SK-N-SH treated with all-trans-retinoic acid at 6 μM for 48 hours (cell line): ENCODE results near the gene GINS3.
A peak's percentile ranks its signal among the peaks of the same experiment; 100 is the strongest.

Experiments used
- ATAC-seq: fragments of 200-7000 bp; cut with Tn5 transposase; 3 replicates; pipeline ENCODE4 v1.9.1; 2020; ENCODE audit warnings: mild to moderate bottlenecking, moderate library complexity
- ARNTL ChIP-seq: fragments of 450-650 bp; formaldehyde crosslinking; IDR thresholded peaks from 2 replicates; pipeline ENCODE4 v1.5.0; 2020; ENCODE audit warnings: low read depth, mild to moderate bottlenecking, moderate library complexity, borderline replicate concordance
- BACH2 ChIP-seq: fragments of 250-450 bp; sonication (Bioruptor Pico); IDR thresholded peaks from 2 replicates; pipeline ENCODE4 v1.9.0; 2021; ENCODE audit warnings: mild to moderate bottlenecking, borderline replicate concordance
- CSDC2 ChIP-seq: fragments of 250-450 bp; sonication (Bioruptor Pico); IDR thresholded peaks from 2 replicates; pipeline ENCODE4 v1.5.0; 2020; ENCODE audit warnings: mild to moderate bottlenecking, moderate library complexity
- CSRNP3 ChIP-seq: fragments of 250-450 bp; sonication (Bioruptor Pico); IDR thresholded peaks from 2 replicates; pipeline ENCODE4 v1.5.1; 2021; ENCODE audit warnings: mild to moderate bottlenecking, moderate library complexity
- ESRRG ChIP-seq: fragments of 250-450 bp; sonication (Bioruptor Pico); IDR thresholded peaks from 2 replicates; pipeline ENCODE4 v1.6.1; 2021; ENCODE audit warnings: mild to moderate bottlenecking
- ISL1 ChIP-seq: fragments of 250-450 bp; sonication (Bioruptor Pico); IDR thresholded peaks from 2 replicates; pipeline ENCODE4 v2.1.2; 2022; ENCODE audit warnings: mild to moderate bottlenecking, moderate library complexity
- OSR1 ChIP-seq: fragments of 250-450 bp; sonication (Bioruptor Pico); IDR thresholded peaks from 2 replicates; pipeline ENCODE4 v1.8.0; 2022; ENCODE audit warnings: moderate library complexity, mild to moderate bottlenecking, inconsistent platforms
- PATZ1 ChIP-seq: fragments of 250-450 bp; sonication (Bioruptor Pico); IDR thresholded peaks from 2 replicates; pipeline ENCODE4 v1.8.0; 2020; ENCODE audit warnings: mild to moderate bottlenecking, moderate library complexity, borderline replicate concordance
- POU6F1 ChIP-seq: fragments of 250-450 bp; sonication (Bioruptor Pico); IDR thresholded peaks from 2 replicates; pipeline ENCODE4 v1.8.0; 2021; ENCODE audit warnings: low read depth, mild to moderate bottlenecking, moderate library complexity, borderline replicate concordance
- PPARA ChIP-seq: fragments of 250-450 bp; sonication (Bioruptor Pico); IDR thresholded peaks from 2 replicates; pipeline ENCODE4 v1.5.0; 2020; ENCODE audit warnings: mild to moderate bottlenecking, borderline replicate concordance
- RARB ChIP-seq: fragments of 250-450 bp; sonication (Bioruptor Pico); IDR thresholded peaks from 2 replicates; pipeline ENCODE4 v1.8.0; 2021; ENCODE audit warnings: mild to moderate bottlenecking, moderate library complexity
- SNAI2 ChIP-seq: fragments of 250-450 bp; sonication (Bioruptor Pico); IDR thresholded peaks from 2 replicates; pipeline ENCODE4 v1.5.0; 2020; ENCODE audit warnings: mild to moderate bottlenecking, moderate library complexity
- TCF4 ChIP-seq: fragments of 250-450 bp; sonication (Bioruptor Pico); IDR thresholded peaks from 2 replicates; pipeline ENCODE4 v1.8.0; 2021; ENCODE audit warnings: mild to moderate bottlenecking, moderate library complexity, borderline replicate concordance
- TOX ChIP-seq: fragments of 250-450 bp; sonication (Bioruptor Pico); IDR thresholded peaks from 2 replicates; pipeline ENCODE4 v1.8.0; 2021; ENCODE audit warnings: mild to moderate bottlenecking, moderate library complexity, borderline replicate concordance
- ZC3H10 ChIP-seq: fragments of 250-450 bp; sonication (Bioruptor Pico); IDR thresholded peaks from 2 replicates; pipeline ENCODE4 v1.5.1; 2021; ENCODE audit warnings: mild to moderate bottlenecking, moderate library complexity
- ZFP3 ChIP-seq: fragments of 250-450 bp; sonication (Bioruptor Pico); IDR thresholded peaks from 2 replicates; pipeline ENCODE4 v1.5.0; 2020; ENCODE audit warnings: mild to moderate bottlenecking, moderate library complexity
- ZFP30 ChIP-seq: fragments of 450-650 bp; formaldehyde crosslinking; IDR thresholded peaks from 2 replicates; pipeline ENCODE4 v1.5.0; 2022; ENCODE audit warnings: mild to moderate bottlenecking, moderate library complexity
- ZNF565 ChIP-seq: fragments of 450-650 bp; formaldehyde crosslinking; conservative IDR thresholded peaks from 2 replicates; pipeline ENCODE4 v1.5.0; 2020; ENCODE audit warnings: low read depth, mild to moderate bottlenecking, moderate library complexity
- ZNF70 ChIP-seq: fragments of 450-650 bp; formaldehyde crosslinking; IDR thresholded peaks from 2 replicates; pipeline ENCODE4 v1.5.0; 2020; ENCODE audit warnings: mild to moderate bottlenecking, moderate library complexity
- ZNF8 ChIP-seq: fragments of 450-650 bp; formaldehyde crosslinking; IDR thresholded peaks from 2 replicates; pipeline ENCODE4 v1.5.0; 2020; ENCODE audit warnings: mild to moderate bottlenecking, moderate library complexity

Gene GINS3

GRCh38 chr16:58449306-58449705 is 57.0 kb downstream of the GINS3 start:
- ATAC-seq: no peak
- TF ChIP-seq TCF4 (no peak), ZFP3 (CRISPR knock-in tag) (0 out of 2 replicates have a peak, but pooled peaks have one; percentile 44), POU6F1 (CRISPR knock-in tag) (no peak), SNAI2 (CRISPR knock-in tag) (no peak), ZNF70 (CRISPR knock-in tag) (no peak), ZNF8 (0 out of 2 replicates have a peak, but pooled peaks have one; percentile 16)
- TF ChIP-seq, all 23 proteins: peak for 2

- TF ChIP-seq CSDC2 (no peak), ZC3H10 (CRISPR knock-in tag) (no peak), ARNTL (CRISPR knock-in tag) (no peak), ZNF565 (no peak), ZNF8 (no peak)
These were observed 57.5 kb downstream of the GINS3 start for GRCh38 chr16:58449768-58450167.

GRCh38 chr16:58450590-58450989 is 58.3 kb downstream of the GINS3 start:
- TF ChIP-seq ISL1: no peak
- no peak for TF ChIP-seq CSDC2
- TF ChIP-seq TOX (CRISPR knock-in tag): no peak
- TF ChIP-seq RARB (CRISPR knock-in tag): no peak
- TF ChIP-seq ZNF8: no peak
- no peak for TF ChIP-seq CSRNP3
- no peak for TF ChIP-seq OSR1 (CRISPR knock-in tag)
- TF ChIP-seq ZFP30 (CRISPR knock-in tag): no peak
- no peak for TF ChIP-seq ZNF565
- TF ChIP-seq PATZ1: no peak

More at GRCh38 chr16:58449768-58450167, 57.5 kb downstream of the GINS3 start:
- ATAC-seq: no peak

GRCh38 chr16:58451265-58451689 is 59.0 kb downstream of the GINS3 start:
- TF ChIP-seq PPARA (CRISPR knock-in tag) (no peak), ZNF8 (no peak), CSRNP3 (no peak), POU6F1 (CRISPR knock-in tag) (no peak), BACH2 (no peak), CSDC2 (no peak), ARNTL (CRISPR knock-in tag) (no peak), ISL1 (no peak), ZNF70 (CRISPR knock-in tag) (no peak), ESRRG (CRISPR knock-in tag) (no peak), ZC3H10 (CRISPR knock-in tag) (no peak), TOX (CRISPR knock-in tag) (no peak), ZFP30 (CRISPR knock-in tag) (no peak)
- peak; percentile 37 for ATAC-seq

More at GRCh38 chr16:58450590-58450989, 58.3 kb downstream of the GINS3 start:
- no peak for ATAC-seq
